HG03439 (cell line): ENCODE data around the gene PHTF2.
"Not testable (repeated sequence)": the region's sequence is repeated elsewhere in the genome, so short reads cannot be mapped to it uniquely, and the experiment has no call there.

Source experiments
- ATAC-seq: cut with Tn5 transposase; IDR thresholded peaks from one replicate; pipeline ENCODE4 v1.9.1; 2021; ENCODE audit warnings: mild to moderate bottlenecking, moderate library complexity; ENCODE audit not compliant: unreplicated experiment

The PHTF2 gene

GRCh38 chr7:77983973-77984372 is 185.4 kb downstream of the PHTF2 start:
- no peak for ATAC-seq

GRCh38 chr7:77985232-77985973 is 186.8 kb downstream of the PHTF2 start:
- no peak for ATAC-seq

- no peak for ATAC-seq
Measured at GRCh38 chr7:77985974-77986339, 187.4 kb downstream of the PHTF2 start.

- no peak for ATAC-seq
Measured at GRCh38 chr7:77989981-77990566, 191.5 kb downstream of the PHTF2 start.

- ATAC-seq: no peak
Measured at GRCh38 chr7:77991656-77992055, 193.1 kb downstream of the PHTF2 start.

- ATAC-seq: no peak
Measured at GRCh38 chr7:77993838-77994237, 195.3 kb downstream of the PHTF2 start.

GRCh38 chr7:77995717-77996116 is 197.1 kb downstream of the PHTF2 start:
- ATAC-seq: no peak

GRCh38 chr7:77999168-77999567 is 200.6 kb downstream of the PHTF2 start:
- not testable (repeated sequence) for ATAC-seq

- no peak for ATAC-seq
Measured at GRCh38 chr7:78002021-78002420, 203.4 kb downstream of the PHTF2 start.

GRCh38 chr7:78002715-78003114 is 204.1 kb downstream of the PHTF2 start:
- ATAC-seq: no peak

- no peak for ATAC-seq
Measured at GRCh38 chr7:78006063-78006755, 207.6 kb downstream of the PHTF2 start.
